Renal pelvis (tissue), 4 donors: Measurements from ENCODE around the gene BOK. TPM values are rescaled to one million over a fixed set of nuclear protein-coding genes. Genes with fewer than 3 reads are reported as not detected.

Experiments
- DNase-seq: peaks from one replicate; pipeline ENCODE4 v3.0.0-alpha.2; 2013
- polyA plus RNA-seq, 3 donors: library from polyadenylated mRNA; unstranded; fragments of 120-200 nt; gene quantifications; one replicate each; pipeline ENCODE4 v1.2.1, GENCODE V29; 2013; ENCODE audit not compliant: insufficient read length in 3 of 3

The BOK gene
- polyA plus RNA-seq, 3 donors = 24.7 to 29.9 (median 28.4) TPM

DNA sequence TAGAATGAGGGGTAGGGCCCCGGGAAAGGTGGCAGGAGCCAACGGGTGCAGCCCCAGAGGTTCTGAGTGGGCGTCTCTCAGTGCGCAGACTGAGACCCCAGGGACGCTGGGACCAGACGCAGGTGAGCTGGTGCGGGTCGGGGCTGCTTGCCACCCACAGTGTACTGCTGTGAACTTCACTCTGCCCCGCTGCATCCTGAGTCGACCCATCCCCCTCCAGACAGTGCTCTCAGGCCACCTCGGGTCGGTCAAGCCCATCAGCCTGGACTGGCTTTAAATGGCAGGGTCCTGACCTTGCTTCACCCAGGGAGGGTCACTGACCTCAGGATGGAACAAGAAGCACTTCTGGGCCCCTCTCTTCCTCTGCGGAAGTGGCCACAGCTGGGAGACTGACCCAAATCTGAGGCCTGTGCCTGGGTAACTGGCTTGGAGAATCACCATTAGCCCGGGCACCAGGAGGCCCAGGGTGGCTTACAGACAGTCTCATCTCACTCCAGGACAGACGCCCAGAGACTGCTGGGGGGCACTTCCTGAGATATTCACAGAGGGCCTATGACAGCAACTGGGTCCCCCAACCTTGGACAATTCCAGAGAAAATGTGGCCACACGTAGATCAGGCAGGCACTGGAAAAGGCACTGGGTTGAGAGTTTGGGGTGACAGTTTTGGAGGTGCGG is 23.7 kb upstream of the BOK start:
- no peak for DNase-seq

GRCh38 chr2:241535871-241536655 is 22.5 kb upstream of the BOK start:
- no peak for DNase-seq

DNA sequence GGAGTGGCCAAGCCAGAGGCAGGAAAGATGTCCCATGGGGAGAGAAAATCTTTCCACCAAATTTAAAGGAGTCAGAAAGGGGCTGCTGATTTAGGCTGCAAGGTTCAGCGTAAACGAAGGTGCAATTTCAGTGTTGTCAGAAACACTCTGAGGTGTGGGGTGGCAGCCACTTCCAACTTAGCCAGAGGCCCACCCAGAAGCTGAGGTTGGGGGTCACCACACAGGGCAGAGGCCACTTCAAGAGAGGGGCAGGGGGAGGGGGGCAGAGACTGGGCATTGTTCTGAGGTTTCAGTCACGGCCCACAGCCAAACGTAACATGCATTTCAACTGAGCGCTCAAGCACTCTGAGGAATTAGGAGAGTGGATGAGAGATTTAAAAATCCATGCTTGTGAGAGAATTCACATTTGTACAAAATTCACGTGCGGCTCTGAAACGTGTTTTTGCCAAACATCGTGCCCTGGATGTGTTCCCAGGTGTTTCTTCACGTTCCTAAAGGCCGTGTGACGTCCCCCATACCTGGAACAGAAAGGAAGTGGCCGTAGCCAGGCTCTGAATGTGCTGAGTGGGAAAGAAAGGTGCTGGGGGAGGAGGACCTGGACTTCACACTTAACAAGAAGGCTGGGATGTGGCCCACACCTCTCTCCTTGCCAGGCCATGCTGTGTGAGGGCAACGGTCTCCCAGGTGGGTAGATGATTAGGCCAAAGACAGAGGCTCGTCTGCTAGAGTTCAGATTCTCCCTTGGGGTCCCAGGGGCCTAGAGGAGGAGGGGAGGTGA is 19.5 kb upstream of the BOK start:
- no peak for DNase-seq

GRCh38 chr2:241539616-241540374 is 18.8 kb upstream of the BOK start:
- no peak for DNase-seq

- DNase-seq = no peak
Observed at GRCh38 chr2:241540401-241540770, 18.2 kb upstream of the BOK start.

DNA sequence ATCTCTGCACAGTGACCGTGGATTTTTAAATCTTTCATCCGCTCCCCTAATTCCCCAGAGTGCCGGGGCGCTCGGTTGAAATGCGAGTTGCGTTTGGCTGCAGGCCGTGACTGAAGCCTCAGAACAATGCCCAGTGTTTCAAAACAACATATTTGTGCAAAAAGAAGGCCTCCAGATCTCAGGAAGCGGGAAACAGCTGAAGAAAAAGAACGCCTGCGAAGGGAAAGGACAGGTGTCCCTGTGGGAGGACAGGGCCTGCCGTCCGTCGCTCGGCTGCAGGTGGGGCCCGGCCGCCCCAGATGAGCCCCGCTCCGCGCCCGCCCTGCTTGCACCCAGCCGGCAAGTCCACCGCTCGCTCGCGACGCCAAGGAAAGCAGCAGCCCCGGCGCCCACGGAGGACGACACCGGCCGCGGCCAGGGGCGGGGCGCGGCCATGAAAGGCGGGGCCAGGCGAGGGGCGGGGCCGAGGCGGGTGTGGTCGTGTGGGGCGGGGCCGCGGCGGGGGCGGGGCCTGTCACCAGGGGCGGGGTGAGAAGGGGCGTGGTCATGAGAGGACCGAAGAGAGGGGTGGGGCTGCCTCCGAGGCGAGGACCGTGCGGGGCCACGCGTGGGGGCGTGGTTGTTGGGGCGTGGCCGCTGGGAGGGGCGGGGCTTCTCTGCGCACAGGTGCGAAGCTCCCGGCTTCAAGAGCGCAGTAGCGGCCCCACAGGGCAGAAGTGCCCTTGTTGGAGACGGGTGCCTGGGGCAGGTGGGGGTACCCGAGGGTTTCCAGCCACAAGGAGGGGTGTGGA is 17.6 kb upstream of the BOK start:
- DNase-seq = no peak

DNA sequence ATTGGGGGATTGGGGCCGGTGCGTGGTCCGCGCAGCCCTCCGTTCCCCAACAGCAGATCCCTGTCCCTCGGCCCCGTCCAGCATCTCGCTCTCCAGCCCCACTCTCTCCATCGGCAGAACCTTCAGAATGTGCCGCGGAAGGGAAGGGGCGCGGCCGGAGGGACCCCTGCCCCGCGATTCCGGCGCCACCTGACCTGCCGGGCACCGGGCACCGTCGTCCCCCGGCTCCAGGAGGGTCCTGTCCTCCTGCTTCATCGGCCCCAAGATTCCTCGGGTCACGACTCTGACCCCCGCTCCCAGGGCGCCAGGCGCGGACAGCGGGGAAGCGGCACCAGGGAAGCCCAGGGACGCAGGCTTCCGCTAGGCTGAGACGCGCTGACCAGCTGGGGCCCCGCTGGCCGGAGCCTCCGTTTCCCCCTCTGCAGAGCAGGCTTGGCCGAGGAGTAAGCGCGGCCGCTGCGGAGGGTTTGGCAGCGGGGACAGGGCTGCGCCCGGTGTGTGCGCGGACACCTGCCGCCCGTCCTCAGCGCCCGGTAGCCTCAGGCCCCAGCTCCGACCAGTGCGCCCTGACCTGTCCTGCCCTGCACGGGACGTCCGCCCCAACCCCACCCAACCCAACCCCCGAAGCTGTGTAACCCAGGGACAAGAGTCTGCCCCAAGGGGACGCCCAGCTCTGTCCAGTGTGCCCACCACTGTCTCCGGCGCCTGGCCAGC is 16.8 kb upstream of the BOK start:
- DNase-seq = no peak

GRCh38 chr2:241542278-241542605 is 16.3 kb upstream of the BOK start:
- DNase-seq = no peak

GRCh38 chr2:241545106-241545505 is 13.4 kb upstream of the BOK start:
- no peak for DNase-seq

GRCh38 chr2:241545523-241546473 is 12.7 kb upstream of the BOK start:
- no peak for DNase-seq

- DNase-seq = peak; percentile 73
Observed at GRCh38 chr2:241546771-241547498, 11.6 kb upstream of the BOK start.

DNA sequence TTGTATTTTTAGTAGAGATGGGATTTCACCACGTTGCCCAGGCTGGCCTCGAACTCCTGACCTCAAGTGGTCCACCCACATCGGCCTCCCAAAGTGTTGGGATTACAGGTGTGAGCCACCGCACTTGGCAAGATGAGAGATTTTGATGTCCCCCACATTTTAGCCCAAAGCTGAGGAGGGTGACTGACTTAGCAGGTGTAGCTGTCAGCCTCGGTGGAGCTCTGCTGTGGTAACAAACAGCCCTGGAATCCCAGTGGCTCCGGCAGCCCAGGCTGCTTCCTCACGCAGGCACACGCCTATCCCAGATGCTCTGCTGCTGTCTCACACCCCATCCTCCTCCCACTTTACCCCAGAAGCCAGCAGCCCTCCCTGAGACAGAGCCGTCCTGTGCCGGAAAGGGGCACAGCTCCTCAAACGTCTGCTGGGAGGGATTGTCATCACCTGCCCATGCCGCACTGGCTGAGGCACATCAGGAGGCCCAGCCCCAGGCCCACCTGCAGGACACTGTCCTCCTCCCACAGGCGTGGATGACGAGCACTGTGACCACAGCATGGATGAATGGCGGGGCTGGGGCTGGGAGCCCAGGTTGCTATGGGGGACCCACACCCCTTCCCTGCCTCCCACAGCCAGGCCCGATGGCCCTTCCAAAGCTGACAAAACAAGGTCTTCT is 10.6 kb upstream of the BOK start:
- no peak for DNase-seq

GRCh38 chr2:241548451-241548835 is 10.1 kb upstream of the BOK start:
- DNase-seq = no peak

DNA sequence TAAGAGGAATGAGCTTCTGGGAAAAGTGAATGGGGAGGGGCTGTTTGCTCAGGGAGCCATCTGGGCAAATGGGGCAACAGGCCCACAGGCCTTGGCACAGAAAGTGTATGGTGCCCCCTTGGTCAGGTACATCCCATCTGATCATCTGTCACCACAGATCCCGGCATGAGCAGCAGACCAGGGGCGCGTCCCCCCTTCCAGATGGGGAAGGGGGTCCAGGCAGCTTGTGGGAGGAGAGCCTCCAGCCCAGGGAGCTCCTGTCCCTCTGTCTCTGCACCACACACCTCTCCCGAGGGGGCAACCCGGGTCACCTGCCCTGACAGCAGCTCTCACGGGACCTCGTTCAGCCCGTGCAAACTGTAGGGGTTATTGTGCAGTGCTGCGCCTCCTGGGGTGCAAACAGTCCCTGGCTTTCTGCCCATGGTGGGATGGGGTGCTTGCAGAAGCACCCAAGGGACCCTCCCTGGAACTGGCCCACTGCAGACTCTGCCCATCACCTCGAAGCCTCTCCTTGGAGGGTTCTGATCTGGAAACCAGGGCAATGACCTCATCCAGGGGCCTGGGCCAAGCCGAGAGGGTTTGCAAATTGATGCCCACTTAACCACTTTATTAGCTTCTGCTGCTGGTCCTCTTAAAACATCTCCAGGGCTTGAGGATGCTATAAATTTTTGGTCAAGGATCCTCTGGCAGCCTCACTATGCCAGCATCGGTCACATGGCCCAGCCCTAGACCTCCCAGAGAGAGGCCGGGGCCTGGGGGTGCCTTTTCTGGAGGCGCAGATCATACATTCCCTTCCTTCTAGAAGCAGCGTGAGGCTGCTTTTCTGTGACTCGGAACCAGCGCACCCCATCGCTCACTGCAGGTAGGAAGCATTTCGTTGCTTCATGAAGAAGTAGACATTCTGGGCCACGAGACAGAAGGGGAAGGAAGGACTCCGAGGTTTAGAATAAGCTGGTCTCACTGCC is 7.6 kb upstream of the BOK start:
- DNase-seq = no peak

GRCh38 chr2:241551599-241551997 is 6.9 kb upstream of the BOK start:
- DNase-seq = no peak

DNA sequence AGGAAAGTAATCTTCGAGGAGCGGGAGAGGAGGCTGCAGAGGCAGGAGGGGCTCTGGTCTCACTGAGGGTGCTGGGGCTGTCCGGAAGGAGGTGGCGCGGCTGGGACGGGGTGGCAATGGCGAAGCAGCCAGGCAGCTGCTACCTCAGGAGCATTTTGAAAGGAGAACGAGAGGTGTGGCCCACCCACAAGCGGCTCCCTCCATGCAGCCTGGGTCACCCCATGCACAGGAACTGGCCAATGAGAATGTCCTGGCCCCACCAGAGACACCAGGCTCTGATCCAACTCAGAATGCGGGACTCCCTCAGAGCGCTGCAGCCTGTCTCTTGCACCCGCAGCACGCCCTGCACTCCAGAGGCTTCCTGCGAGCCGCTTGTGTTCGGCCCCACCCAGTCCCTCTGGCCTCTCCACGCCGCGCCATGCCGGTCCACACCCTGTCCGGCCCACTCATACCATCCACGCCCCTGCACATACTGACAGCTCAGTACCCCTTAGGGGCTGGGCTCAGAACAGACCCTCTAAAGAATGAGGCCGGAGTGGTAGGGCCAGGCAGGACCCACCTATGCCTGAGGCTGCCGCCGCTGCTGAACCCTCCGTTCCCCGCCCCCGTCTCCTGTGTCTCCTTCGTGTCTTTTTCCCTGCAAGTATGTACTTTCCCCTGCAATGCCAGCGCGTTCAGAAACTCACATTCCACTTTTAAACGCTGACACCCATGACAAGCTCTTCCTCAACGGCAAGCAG is 6.4 kb upstream of the BOK start:
- DNase-seq = no peak
